ENCODE results near the gene OR6B1.

DNA sequence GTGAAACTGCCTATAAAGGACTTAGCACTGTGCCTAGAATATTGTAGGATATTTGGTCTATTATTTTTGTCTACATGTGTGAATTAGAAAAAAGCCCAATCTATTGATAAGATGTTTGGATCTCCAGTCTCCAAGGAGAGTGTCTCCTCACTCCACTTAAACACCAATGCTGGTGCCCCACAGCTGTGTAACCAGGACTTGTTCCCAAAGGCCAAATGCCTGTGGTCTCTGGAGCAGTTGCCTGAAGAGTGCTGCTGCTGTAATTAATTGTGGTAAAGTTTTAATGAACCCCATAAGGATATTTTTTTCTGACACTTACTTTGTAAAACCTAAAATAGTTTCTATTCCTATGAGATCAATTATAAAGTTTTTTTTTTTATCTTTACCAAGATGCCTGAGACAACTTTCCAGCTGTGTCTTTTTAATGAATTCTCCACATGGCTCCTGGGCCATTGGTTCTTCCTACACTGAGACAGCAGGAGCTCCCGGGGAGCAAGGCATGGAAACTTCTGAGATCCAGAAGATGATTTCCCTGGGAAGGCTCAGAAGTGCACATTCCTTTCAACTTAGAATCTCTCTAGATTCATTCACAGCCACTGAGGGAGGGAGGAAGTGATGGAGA, 37.4 kb downstream of the OR6B1 start:
- TF ChIP-seq, protein P1, sequence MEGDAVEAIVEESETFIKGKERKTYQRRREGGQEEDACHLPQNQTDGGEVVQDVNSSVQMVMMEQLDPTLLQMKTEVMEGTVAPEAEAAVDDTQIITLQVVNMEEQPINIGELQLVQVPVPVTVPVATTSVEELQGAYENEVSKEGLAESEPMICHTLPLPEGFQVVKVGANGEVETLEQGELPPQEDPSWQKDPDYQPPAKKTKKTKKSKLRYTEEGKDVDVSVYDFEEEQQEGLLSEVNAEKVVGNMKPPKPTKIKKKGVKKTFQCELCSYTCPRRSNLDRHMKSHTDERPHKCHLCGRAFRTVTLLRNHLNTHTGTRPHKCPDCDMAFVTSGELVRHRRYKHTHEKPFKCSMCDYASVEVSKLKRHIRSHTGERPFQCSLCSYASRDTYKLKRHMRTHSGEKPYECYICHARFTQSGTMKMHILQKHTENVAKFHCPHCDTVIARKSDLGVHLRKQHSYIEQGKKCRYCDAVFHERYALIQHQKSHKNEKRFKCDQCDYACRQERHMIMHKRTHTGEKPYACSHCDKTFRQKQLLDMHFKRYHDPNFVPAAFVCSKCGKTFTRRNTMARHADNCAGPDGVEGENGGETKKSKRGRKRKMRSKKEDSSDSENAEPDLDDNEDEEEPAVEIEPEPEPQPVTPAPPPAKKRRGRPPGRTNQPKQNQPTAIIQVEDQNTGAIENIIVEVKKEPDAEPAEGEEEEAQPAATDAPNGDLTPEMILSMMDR (conservative IDR thresholded peaks at IDR 0.05; ENCODE audit: low read length) = no peak
- no peak for TF ChIP-seq EZH2phosphoT487 (IDR thresholded peaks at IDR 0.05; ENCODE audit: borderline replicate concordance)
